Mesodermal cell (in vitro differentiated cells): ENCODE measurements around the gene ENO4.

ENCODE experiments used
- H3K27ac ChIP-seq: 2 replicates; pipeline ENCODE4 v1.7.0; 2013; ENCODE audit warnings: mild to moderate bottlenecking, low read depth, low read length, moderate library complexity; ENCODE audit not compliant: severe bottlenecking
- H3K36me3 ChIP-seq: 2 replicates; pipeline ENCODE4 v1.7.1; 2013; ENCODE audit warnings: mild to moderate bottlenecking, low read length, moderate library complexity; ENCODE audit not compliant: control insufficient read depth, insufficient read depth
- H3K4me1 ChIP-seq: one replicate; pipeline ENCODE4 v1.7.1; 2013; ENCODE audit warnings: mild to moderate bottlenecking, low read length; ENCODE audit not compliant: insufficient read depth, control insufficient read depth, poor library complexity, severe bottlenecking
- H3K4me3 ChIP-seq: 2 replicates; pipeline ENCODE4 v1.7.0; 2013; ENCODE audit warnings: low read length, control low read depth, mild to moderate bottlenecking; ENCODE audit not compliant: insufficient read depth, poor library complexity, severe bottlenecking; ENCODE audit errors: extremely low read depth
- H3K9me3 ChIP-seq: 2 replicates; pipeline ENCODE4 v1.7.1; 2013; ENCODE audit warnings: mild to moderate bottlenecking, low read length, moderate library complexity; ENCODE audit not compliant: control insufficient read depth
- WGBS, 2 experiments: methylation state at CpG; one replicate each; pipeline ENCODE4 v1.1.5; 2013; ENCODE audit warnings: missing lambda C conversion rate in 2 of 2; ENCODE audit not compliant: insufficient coverage in 2 of 2; 5-methylcytosine and 5-hydroxymethylcytosine counted together

Gene ENO4

DNA sequence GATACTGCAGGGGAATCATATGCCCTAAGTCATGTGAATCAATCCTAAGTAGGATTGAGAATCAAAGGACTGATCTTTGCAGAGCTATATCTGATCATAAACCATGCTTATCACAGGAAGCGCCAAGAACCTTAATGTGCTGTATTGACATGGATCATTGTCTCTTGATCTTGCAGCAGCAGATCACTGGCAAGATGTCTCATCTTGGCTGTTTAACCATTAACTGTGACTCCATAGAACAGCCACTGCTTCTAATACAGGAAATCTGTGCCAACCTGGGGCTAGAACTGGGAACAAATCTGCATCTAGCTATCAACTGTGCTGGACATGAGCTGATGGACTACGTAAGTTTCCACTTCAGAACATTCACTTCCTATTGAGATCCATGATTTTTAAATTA, 21.6 kb downstream of the ENO4 start:
- Histone ChIP-seq H3K36me3 (no peaks in the 10 kb centered on the region), H3K4me3 (no peak overlapping the region), H3K27ac (no peak overlapping the region), H3K9me3 (no peaks in the 10 kb centered on the region), H3K4me1 (no peaks in the 10 kb centered on the region)
- WGBS, 2 experiments: 90% methylated on average over 2 of the region's 2 CpGs; no CpG with 5 or more reads in 1 of the 2 experiments

DNA sequence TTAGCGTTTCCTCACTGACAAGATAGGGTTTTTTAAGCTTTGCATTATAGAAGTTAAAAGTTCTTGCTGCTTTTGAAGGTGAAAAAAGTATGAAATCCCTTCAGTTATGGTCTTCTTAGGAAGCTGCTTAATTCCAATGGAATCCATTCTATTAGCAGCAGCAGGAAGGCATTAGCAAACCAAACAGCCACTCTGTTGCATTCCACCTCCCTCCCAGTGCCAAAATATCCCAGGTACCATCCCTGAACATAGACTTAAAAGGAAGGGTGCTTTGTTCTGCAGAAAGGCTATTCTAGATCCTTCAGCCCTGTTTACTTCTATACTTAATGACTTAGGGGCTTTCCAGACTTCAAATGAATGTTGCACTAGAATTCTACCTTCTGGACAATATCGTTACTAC, 23.8 kb downstream of the ENO4 start:
- Histone ChIP-seq H3K4me3 (no peak overlapping the region), H3K9me3 (no peaks in the 10 kb centered on the region), H3K27ac (no peak overlapping the region), H3K36me3 (no peaks in the 10 kb centered on the region), H3K4me1 (no peaks in the 10 kb centered on the region)
- WGBS, 2 experiments: 78 to 86% methylated on average over 1 of the region's 2 CpGs

DNA sequence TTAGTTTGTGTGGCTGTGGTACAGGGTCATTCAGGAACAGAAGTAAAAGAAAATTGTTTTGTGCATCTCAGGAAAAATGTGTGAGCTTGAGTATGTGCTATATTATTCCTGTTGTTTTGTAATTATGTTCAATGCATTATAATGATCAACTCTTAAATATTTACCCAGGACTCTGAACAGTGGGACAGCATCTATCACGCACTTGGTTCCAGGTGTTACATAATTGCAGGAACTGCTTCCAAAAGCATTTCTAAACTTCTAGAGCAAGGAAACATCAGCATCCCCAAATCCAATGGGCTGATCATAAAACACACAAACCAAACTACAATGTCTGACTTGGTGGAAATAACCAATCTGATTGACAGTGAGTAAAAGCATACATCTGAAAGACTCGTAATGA, 26.6 kb downstream of the ENO4 start:
- Histone ChIP-seq H3K9me3 (no peaks in the 10 kb centered on the region), H3K4me3 (no peak overlapping the region), H3K4me1 (no peaks in the 10 kb centered on the region), H3K27ac (no peak overlapping the region), H3K36me3 (no peaks in the 10 kb centered on the region)
- WGBS, 2 experiments: 100% methylated on average over 1 of the region's 2 CpGs

DNA sequence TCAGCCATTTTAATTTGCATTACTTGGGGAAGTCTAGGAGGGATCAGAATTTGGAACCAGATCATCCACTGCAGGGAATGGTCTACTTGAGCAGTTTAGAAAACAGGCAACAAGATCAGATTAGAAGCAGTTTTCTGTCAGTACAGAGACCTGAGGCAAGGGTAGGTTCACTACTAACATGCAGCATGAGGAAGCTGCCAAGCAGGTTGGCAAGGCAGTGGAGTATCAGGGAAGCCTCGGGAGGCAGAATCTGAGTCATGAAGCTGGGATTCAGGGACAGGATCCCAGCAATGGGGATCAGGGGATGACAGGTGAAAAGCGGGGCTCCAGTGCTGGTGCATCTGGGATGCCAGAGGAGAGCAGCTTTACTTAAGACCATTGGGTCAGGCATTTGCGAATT, 28.1 kb downstream of the ENO4 start:
- H3K4me1 ChIP-seq: no peaks in the 10 kb centered on the region
- H3K4me3 ChIP-seq: no peak overlapping the region
- no peaks in the 10 kb centered on the region for H3K9me3 ChIP-seq
- H3K27ac ChIP-seq: no peak overlapping the region
- H3K36me3 ChIP-seq: no peaks in the 10 kb centered on the region
- 80 to 85% methylated on average over 2 to 3 of the region's 3 CpGs for WGBS, 2 experiments

DNA sequence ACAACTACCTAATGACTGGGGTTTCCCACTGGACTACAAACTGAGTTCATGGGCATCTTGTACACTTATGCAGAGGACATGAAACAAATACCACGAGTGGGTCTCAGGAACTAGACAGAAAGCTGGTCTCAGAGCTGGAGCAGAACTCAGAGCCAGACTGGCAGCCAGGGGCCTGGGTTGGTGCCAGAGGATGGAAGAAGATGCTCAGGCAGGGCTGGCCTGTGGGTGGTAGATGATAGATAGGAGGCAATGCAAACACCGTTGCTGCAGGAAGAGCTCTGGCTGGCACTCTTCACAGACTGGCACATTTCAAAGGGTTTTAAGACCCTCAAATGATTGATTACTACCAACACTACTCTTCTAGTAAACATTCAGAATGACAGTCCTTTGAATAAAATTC, 28.8 kb downstream of the ENO4 start:
- Histone ChIP-seq H3K27ac (no peak overlapping the region), H3K4me1 (no peaks in the 10 kb centered on the region), H3K36me3 (no peaks in the 10 kb centered on the region), H3K4me3 (no peak overlapping the region), H3K9me3 (no peaks in the 10 kb centered on the region)
- WGBS, 2 experiments: 60 to 100% methylated on average over 1 to 2 of the region's 2 CpGs

DNA sequence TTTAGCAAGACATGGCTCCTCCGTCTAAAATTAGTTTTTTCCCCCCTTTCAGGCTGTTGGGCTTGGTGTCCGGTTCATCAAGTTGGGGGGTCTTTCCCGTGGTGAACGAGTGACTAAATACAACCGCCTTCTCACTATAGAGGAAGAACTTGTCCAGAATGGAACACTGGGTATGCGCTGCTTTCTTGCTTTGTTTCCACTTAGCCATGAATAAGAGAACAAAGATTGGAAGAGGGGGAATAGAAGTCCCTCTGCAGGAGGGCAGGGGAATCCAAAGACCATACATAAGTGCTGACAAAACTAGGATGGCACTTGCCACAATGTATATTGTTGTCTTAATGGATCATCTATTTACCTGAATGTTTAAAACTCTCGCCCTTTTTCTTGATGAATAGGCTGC, 30.5 kb downstream of the ENO4 start:
- H3K9me3 ChIP-seq: no peaks in the 10 kb centered on the region
- no peaks in the 10 kb centered on the region for H3K4me1 ChIP-seq
- H3K4me3 ChIP-seq: no peak overlapping the region
- no peak overlapping the region for H3K27ac ChIP-seq
- no peaks in the 10 kb centered on the region for H3K36me3 ChIP-seq
- 71 to 81% methylated on average over 4 to 7 of the region's 7 CpGs for WGBS, 2 experiments

DNA sequence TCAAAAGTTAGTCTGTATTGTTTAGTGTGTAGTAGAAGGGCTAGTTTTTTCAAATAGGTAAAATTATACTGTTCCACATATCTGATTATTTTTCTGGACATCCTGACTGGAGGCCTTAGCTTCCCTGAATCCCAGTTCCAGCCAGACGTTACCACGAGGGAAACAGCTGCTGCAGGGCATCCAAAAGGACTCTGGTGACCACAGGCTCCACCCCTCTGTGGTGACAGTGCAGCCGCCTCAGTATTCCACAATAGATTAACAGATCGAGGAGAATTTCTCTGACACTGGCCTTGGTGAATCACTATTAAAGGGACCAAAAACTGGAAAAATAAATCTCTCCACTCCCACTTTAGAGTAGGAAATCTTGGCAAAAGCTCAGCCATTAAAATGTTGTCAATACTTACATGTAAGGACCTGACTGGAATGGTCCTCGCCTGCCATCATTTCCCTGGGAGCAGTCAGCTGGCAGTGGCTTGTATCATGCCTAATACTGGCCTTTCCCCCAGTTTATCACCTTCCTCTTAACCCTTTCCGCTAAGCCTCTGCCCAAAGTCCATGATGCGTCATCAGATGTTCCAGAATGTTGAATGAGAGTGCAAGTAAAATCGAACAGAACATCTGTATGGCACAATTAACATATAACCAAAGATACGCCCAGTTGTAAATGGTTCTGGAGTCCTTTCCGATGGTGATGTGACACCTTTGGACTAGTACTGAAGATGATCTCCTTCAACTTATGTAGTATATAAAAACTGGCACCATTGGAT, 31.6 kb downstream of the ENO4 start:
- Histone ChIP-seq H3K4me3 (no peak overlapping the region), H3K9me3 (no peaks in the 10 kb centered on the region), H3K27ac (no peak overlapping the region), H3K36me3 (no peaks in the 10 kb centered on the region), H3K4me1 (no peaks in the 10 kb centered on the region)
- WGBS, 2 experiments: 62 to 71% methylated on average over 5 to 7 of the region's 10 CpGs

DNA sequence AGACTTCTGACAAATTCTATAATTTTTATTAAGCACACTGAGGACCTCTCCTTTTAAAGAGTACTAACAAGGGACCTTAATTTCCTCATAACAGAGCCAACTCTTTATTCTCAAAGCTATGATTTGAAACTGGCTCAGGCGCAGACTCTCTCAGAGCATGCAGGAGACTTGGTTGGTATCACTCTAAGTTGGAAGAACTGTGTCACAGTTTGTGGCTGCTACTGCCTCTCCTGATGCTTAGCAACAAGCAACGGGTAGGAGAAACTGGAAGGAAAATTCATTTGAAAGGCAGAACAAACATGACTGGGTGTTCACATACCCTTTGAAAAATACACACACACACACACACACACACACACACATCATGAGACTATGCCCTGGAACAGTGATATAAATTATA, 33.3 kb downstream of the ENO4 start:
- Histone ChIP-seq H3K27ac (no peak overlapping the region), H3K36me3 (no peaks in the 10 kb centered on the region), H3K9me3 (no peaks in the 10 kb centered on the region), H3K4me3 (no peak overlapping the region), H3K4me1 (no peaks in the 10 kb centered on the region)
- WGBS, 2 experiments: 100% methylated on average over 1 to 2 of the region's 2 CpGs

DNA sequence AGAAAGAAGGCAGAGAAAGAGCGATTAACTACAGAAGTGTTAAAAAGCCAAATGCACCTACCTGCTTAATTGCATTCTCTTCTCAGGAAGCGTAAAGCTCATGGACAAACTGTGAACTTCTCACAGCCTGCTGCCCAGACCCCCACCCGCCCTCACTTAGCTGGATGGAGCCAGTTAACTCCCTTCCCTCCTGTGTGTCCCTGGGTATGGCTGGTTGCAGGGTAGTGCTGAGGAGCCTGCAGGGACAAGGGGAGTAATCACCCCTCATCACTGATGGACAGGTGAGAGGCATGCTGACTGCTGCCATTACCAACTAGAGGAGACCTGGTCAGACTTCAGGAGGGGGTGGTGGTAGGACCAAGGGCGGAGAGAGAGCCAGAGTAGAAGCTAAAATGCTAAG, 37.5 kb downstream of the ENO4 start:
- 89 to 92% methylated on average over 1 to 2 of the region's 4 CpGs for WGBS, 2 experiments

DNA sequence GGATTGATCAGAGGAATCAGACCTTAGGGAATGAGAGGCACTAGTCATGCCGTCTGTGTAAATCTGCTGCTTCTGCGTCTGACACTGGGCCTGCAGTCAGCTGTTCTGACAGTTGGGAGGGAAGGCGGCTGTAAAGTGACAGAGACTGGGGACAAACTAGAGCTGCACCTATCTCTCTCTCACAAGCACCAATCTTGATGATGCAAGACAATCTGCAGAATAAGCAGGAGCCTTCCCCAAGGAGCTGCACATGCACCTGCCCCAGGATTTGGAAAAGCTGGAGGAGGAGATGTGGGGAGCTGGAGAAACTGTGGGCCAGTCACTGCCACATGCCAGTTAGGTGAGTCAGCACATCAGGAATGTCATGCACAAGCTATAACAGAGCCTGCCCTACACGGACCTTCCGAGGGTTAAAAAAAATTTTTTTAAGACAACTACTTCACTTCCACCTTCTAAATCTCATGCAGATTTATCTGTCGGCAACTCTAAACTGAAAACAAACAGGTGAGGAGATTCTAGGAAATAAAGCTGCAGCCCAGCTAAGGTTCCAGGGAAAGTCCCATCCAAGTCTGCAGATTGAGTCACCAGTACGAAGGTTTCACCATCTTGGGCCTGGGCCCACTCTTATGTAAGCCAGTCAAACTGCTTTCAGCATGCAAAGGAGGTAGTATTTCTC, 39.2 kb downstream of the ENO4 start:
- Histone ChIP-seq H3K27ac (peak overlapping the region; percentile 58), H3K4me3 (no peak overlapping the region), H3K36me3 (no peaks in the 10 kb centered on the region), H3K4me1 (peaks cover 22% of the 10 kb centered on the region), H3K9me3 (no peaks in the 10 kb centered on the region)
- WGBS, 2 experiments: 73 to 80% methylated on average over 4 to 7 of the region's 7 CpGs

More for the DNA sequence above, 37.5 kb downstream of the ENO4 start:
- H3K27ac ChIP-seq: no peak overlapping the region
- H3K4me1 ChIP-seq: peaks cover 16% of the 10 kb centered on the region
- H3K36me3 ChIP-seq: no peaks in the 10 kb centered on the region
- H3K9me3 ChIP-seq: no peaks in the 10 kb centered on the region
- no peak overlapping the region for H3K4me3 ChIP-seq

DNA sequence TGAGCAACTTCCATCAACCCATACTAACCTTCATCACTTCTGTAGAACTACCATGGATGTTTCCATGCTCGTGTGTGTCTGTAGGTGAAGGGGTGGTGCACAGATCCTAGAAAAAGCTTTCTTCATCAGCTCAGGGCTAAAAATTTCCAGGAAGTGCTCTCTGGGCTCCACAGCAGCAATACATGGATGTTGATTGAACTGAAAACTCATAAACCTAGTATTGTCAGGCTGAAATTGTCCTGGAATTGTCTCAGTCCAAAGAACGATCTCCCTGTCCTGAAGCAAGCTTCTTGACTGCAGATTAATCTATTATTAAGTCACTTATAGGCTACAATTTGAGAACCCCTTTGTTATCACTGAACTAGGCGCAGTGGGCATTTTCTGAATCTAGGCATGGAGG, 39.8 kb downstream of the ENO4 start:
- H3K27ac ChIP-seq: peak overlapping the region; percentile 58
- H3K36me3 ChIP-seq: no peaks in the 10 kb centered on the region
- no peaks in the 10 kb centered on the region for H3K9me3 ChIP-seq
- no peak overlapping the region for H3K4me3 ChIP-seq
- WGBS, 2 experiments: 100% methylated on average over 2 of the region's 3 CpGs; no CpG with 5 or more reads in 1 of the 2 experiments
- peaks cover 23% of the 10 kb centered on the region for H3K4me1 ChIP-seq
